Sigmoid colon (tissue), 3 donors: Measurements from ENCODE around the gene ASXL1.

Experiments
- CTCF ChIP-seq, 4 experiments: fragments of 450-650 bp in 3 of 4; fragments of 200-600 bp in 1 of 4; IDR thresholded peaks; one replicate each; pipeline ENCODE4 v1.5.1; 2016 to 2019; ENCODE audit warnings: antibody characterized with exemption in 4 of 4, mild to moderate bottlenecking in 3 of 4, moderate library complexity in 2 of 4
- POLR2A ChIP-seq, 2 donors: fragments of 450-650 bp; IDR thresholded peaks; one replicate each; pipeline ENCODE4 v1.6.1; 2016; ENCODE audit warnings: antibody characterized with exemption in 2 of 2, mild to moderate bottlenecking in 2 of 2, moderate library complexity in 2 of 2

DNA sequence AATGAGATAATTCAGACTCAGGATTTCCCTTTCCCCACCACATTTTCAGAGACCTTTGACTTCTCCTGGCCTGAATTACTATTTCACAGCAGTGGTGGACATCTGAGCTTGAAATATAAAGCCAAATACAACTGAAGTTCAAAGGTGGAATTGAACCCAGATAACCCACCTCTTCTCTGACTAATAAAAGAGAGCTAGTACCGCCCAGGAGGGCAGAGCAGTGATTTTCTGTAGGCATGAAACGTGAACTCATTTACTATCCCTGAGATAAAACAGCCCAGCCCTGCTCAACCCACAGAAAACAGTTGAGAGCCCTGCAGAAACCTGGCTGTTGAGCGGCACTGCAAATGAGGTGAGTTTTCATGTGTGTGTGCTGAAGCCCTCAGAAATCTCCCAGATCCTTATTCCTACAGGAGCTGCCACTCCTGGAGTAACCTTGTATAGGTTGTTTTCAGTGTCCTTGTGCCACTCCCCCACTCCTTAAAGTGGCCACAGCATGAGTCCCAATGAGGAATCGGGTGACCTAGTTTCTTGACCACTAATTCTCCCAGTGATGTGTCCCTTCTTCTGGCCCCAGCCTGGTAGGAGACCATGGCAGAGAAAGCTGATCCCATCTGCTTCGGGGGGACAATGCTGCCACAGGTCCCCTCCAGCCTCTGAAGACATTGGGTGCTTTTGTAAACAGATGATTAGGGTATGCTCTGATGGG lies 127.8 kb downstream of the ASXL1 start:
- TF ChIP-seq CTCF (IDR thresholded peaks at IDR 0.05) (no peak), POLR2A (IDR thresholded peaks at IDR 0.05) (no peak)
